H9 (cell line): Measurements from ENCODE around the gene IQCK. TPM values are rescaled to one million over a fixed set of nuclear protein-coding genes. Genes with fewer than 3 reads are reported as not detected.

Source experiments
- DNase-seq: peaks from one replicate; pipeline ENCODE4 v3.0.0-alpha.2; 2017
- H2AFZ ChIP-seq: one replicate; pipeline ENCODE4 v1.6.1; 2013; ENCODE audit warnings: mild to moderate bottlenecking, low read length, control low read depth, moderate library complexity
- H2AK5ac ChIP-seq: 2 replicates; pipeline ENCODE4 v1.6.1; 2013; ENCODE audit warnings: low read length, control low read depth, mixed read lengths; ENCODE audit not compliant: insufficient read length
- H2BK120ac ChIP-seq: one replicate; pipeline ENCODE4 v1.6.1; 2013; ENCODE audit warnings: low read depth, mild to moderate bottlenecking, low read length, control low read depth, inconsistent platforms; ENCODE audit not compliant: poor library complexity, severe bottlenecking
- H2BK12ac ChIP-seq: 2 replicates; pipeline ENCODE4 v1.6.1; 2013; ENCODE audit warnings: low read length, control low read depth, mixed read lengths, low read depth; ENCODE audit not compliant: insufficient read length
- H2BK15ac ChIP-seq: 2 replicates; pipeline ENCODE4 v1.6.1; 2013; ENCODE audit warnings: low read depth, low read length, control low read depth
- H2BK20ac ChIP-seq: one replicate; pipeline ENCODE4 v1.6.1; 2013; ENCODE audit warnings: low read depth, mild to moderate bottlenecking, low read length, control low read depth, inconsistent platforms; ENCODE audit not compliant: poor library complexity, severe bottlenecking
- H2BK5ac ChIP-seq: 2 replicates; pipeline ENCODE4 v1.6.1; 2013; ENCODE audit warnings: low read length, control low read depth, mixed read lengths; ENCODE audit not compliant: insufficient read length
- H3K14ac ChIP-seq: 2 replicates; pipeline ENCODE4 v1.6.1; 2013; ENCODE audit warnings: low read length, control low read depth; ENCODE audit not compliant: insufficient read depth
- H3K18ac ChIP-seq: 2 replicates; pipeline ENCODE4 v1.6.1; 2013; ENCODE audit warnings: low read depth, mild to moderate bottlenecking, mixed read lengths, low read length, control low read depth; ENCODE audit not compliant: insufficient read length
- H3K23ac ChIP-seq: 2 replicates; pipeline ENCODE4 v1.6.1; 2013; ENCODE audit warnings: low read length, control low read depth, mixed read lengths, low read depth; ENCODE audit not compliant: insufficient read length
- H3K23me2 ChIP-seq: 2 replicates; pipeline ENCODE4 v1.6.1; 2013; ENCODE audit warnings: low read depth, mild to moderate bottlenecking, mixed read lengths, low read length, control low read depth; ENCODE audit not compliant: insufficient read length, poor library complexity, severe bottlenecking
- H3K27ac ChIP-seq: 2 replicates; pipeline ENCODE4 v1.5.1; 2013; ENCODE audit warnings: low read length, control low read depth, mixed read lengths, low read depth; ENCODE audit not compliant: insufficient read length
- H3K27me3 ChIP-seq: 2 replicates; pipeline ENCODE4 v1.6.1; 2013; ENCODE audit warnings: low read length, control low read depth, inconsistent platforms; ENCODE audit not compliant: insufficient read depth
- H3K4ac ChIP-seq: 2 replicates; pipeline ENCODE4 v1.6.1; 2013; ENCODE audit warnings: low read depth, mild to moderate bottlenecking, control low read depth, inconsistent platforms, low read length, moderate library complexity
- H3K4me1 ChIP-seq: 2 replicates; pipeline ENCODE4 v1.6.1; 2013; ENCODE audit warnings: low read length, control low read depth, inconsistent platforms; ENCODE audit not compliant: insufficient read depth
- H3K4me2 ChIP-seq: 2 replicates; pipeline ENCODE4 v1.6.1; 2013; ENCODE audit warnings: low read length, control low read depth, mixed read lengths; ENCODE audit not compliant: insufficient read length, insufficient read depth
- H3K56ac ChIP-seq: 2 replicates; pipeline ENCODE4 v1.6.1; 2013; ENCODE audit warnings: low read depth, mild to moderate bottlenecking, mixed read lengths, low read length, control low read depth; ENCODE audit not compliant: insufficient read length
- H3K79me1 ChIP-seq: 2 replicates; pipeline ENCODE4 v1.6.1; 2013; ENCODE audit warnings: low read depth, mild to moderate bottlenecking, moderate library complexity, low read length, control low read depth, inconsistent platforms; ENCODE audit not compliant: insufficient read depth, poor library complexity, severe bottlenecking
- H3K79me2 ChIP-seq: 2 replicates; pipeline ENCODE4 v1.6.1; 2013; ENCODE audit warnings: low read length, control low read depth, inconsistent platforms; ENCODE audit not compliant: insufficient read depth
- H3K9ac ChIP-seq: 2 replicates; pipeline ENCODE4 v1.6.1; 2013; ENCODE audit warnings: low read length, control low read depth, mixed read lengths; ENCODE audit not compliant: insufficient read length; ENCODE audit errors: extremely low read depth
- H3K9me3 ChIP-seq: one replicate; pipeline ENCODE4 v1.6.1; 2013; ENCODE audit warnings: low read depth, low read length, inconsistent platforms; ENCODE audit not compliant: control insufficient read depth
- H3T11ph ChIP-seq: one replicate; pipeline ENCODE4 v1.6.1; 2013; ENCODE audit warnings: mild to moderate bottlenecking, low read length, control low read depth, inconsistent platforms
- H4K20me1 ChIP-seq: one replicate; pipeline ENCODE4 v1.6.1; 2013; ENCODE audit not compliant: control insufficient read depth, insufficient read length, insufficient read depth
- H4K5ac ChIP-seq: 2 replicates; pipeline ENCODE4 v1.6.1; 2013; ENCODE audit warnings: low read depth, mild to moderate bottlenecking, mixed read lengths, low read length, control low read depth; ENCODE audit not compliant: insufficient read length
- H4K8ac ChIP-seq: replicated peaks from 2 replicates; pipeline ENCODE4 v1.6.1; 2013; ENCODE audit warnings: low read length, control low read depth, mixed read lengths, low read depth; ENCODE audit not compliant: insufficient read length
- H4K91ac ChIP-seq: 2 replicates; pipeline ENCODE4 v1.6.1; 2013; ENCODE audit warnings: low read depth, mild to moderate bottlenecking, moderate library complexity, mixed read lengths, low read length, control low read depth; ENCODE audit not compliant: insufficient read length
- H3K27ac Mint-ChIP-seq, 3 experiments: 2 replicates in 2 of 3; 3 replicates in 1 of 3; pipeline ENCODE4 v1.8.0; 2020 to 2021; ENCODE audit warnings: mixed read lengths in 3 of 3, mild to moderate bottlenecking in 1 of 3, moderate library complexity in 1 of 3
- H3K27me3 Mint-ChIP-seq: 2 replicates; pipeline ENCODE4 v1.8.0; 2021; ENCODE audit warnings: low read depth, mild to moderate bottlenecking, moderate library complexity, mixed read lengths
- H3K36me3 Mint-ChIP-seq, 3 experiments: 2 replicates in 2 of 3; 3 replicates in 1 of 3; pipeline ENCODE4 v1.8.0; 2020 to 2021; ENCODE audit warnings: low read depth in 3 of 3, mixed read lengths in 3 of 3; ENCODE audit not compliant: insufficient read depth in 1 of 3
- H3K4me1 Mint-ChIP-seq, 2 experiments: 2 replicates each; pipeline ENCODE4 v1.8.0; 2020; ENCODE audit warnings: mixed read lengths in 2 of 2
- H3K4me3 Mint-ChIP-seq, 2 experiments: 2 replicates in 1 of 2; 3 replicates in 1 of 2; pipeline ENCODE4 v1.8.0; 2020 to 2021; ENCODE audit warnings: mild to moderate bottlenecking in 2 of 2, mixed read lengths in 2 of 2, moderate library complexity in 1 of 2
- H3K9me3 Mint-ChIP-seq, 2 experiments: 2 replicates in 1 of 2; 3 replicates in 1 of 2; pipeline ENCODE4 v1.8.0; 2020; ENCODE audit warnings: mild to moderate bottlenecking in 2 of 2, mixed read lengths in 2 of 2, moderate library complexity in 1 of 2
- CTCF ChIP-seq: fragments of 200-600 bp; sonication (generic); conservative IDR thresholded peaks from 3 replicates; pipeline ENCODE4 v1.8.0; 2021; ENCODE audit warnings: antibody characterized with exemption, mild to moderate bottlenecking
- WGBS: extraction: QIAGEN DNeasy Blood & Tissue Kit; methylation state at CpG from one replicate; pipeline ENCODE4 v1.1.7; 2013; ENCODE audit warnings: missing lambda C conversion rate, low lambda C conversion rate, mixed read lengths; ENCODE audit not compliant: insufficient read length; ENCODE audit errors: extremely low coverage; 5-methylcytosine and 5-hydroxymethylcytosine counted together
- total RNA-seq: library from RNA; stranded (reverse); gene quantifications from 2 replicates; pipeline ENCODE4 v1.2.1, GENCODE V29; 2021

Gene IQCK
- total RNA-seq, 1 experiment from 2014 or later, result 9.0 TPM

GRCh38 chr16:19704321-19705145 is 13.5 kb upstream of the IQCK start:
- no peak overlapping the region for H2BK15ac ChIP-seq
- no peaks in the 10 kb centered on the region for H3K27me3 Mint-ChIP-seq
- H3K79me2 ChIP-seq, result peaks cover 4% of the 10 kb centered on the region; the same call in 1 of the 2 replicates
- no peak overlapping the region for H2BK120ac ChIP-seq
- no peaks in the 10 kb centered on the region for H3K27me3 ChIP-seq
- peaks cover 70 to 95% (median 92%) of the 10 kb centered on the region in 3 experiments for H3K36me3 Mint-ChIP-seq
- no peak overlapping the region for H3K4me3 Mint-ChIP-seq
- no peaks in the 10 kb centered on the region for H3K9me3 Mint-ChIP-seq
- H3K79me1 ChIP-seq, result peaks cover 2% of the 10 kb centered on the region
- H3K4me1 Mint-ChIP-seq, result peaks cover 12 to 24% of the 10 kb centered on the region in 2 experiments
- no peak overlapping the region for H3K56ac ChIP-seq
- no peak overlapping the region for H3K27ac ChIP-seq
- no peak overlapping the region for H2BK5ac ChIP-seq
- H3K9ac ChIP-seq, result no peak overlapping the region
- no peaks in the 10 kb centered on the region for H3K4me1 ChIP-seq
- no peak overlapping the region for H3K18ac ChIP-seq
- TF ChIP-seq CTCF, result no peak
- no peak overlapping the region for H4K5ac ChIP-seq
- H3K4ac ChIP-seq, result no peak overlapping the region
- H2BK20ac ChIP-seq, result no peak overlapping the region
- no peak overlapping the region for H2BK12ac ChIP-seq
- H3K27ac Mint-ChIP-seq, result peak overlapping the region in 1 of 3 experiments; percentile 61; a peak in 2 of 7 replicates
- H2AK5ac ChIP-seq, result no peak overlapping the region
- peaks cover 3% of the 10 kb centered on the region for H4K20me1 ChIP-seq
- H2AFZ ChIP-seq, result no peak overlapping the region
- no peak overlapping the region for H4K8ac ChIP-seq
- H3K9me3 ChIP-seq, result no peaks in the 10 kb centered on the region
- no peaks in the 10 kb centered on the region for H3K23me2 ChIP-seq
- no peak overlapping the region for H3T11ph ChIP-seq
- H3K4me2 ChIP-seq, result no peak overlapping the region
- H3K14ac ChIP-seq, result no peak overlapping the region
- no peak overlapping the region for H4K91ac ChIP-seq
- DNase-seq, result no peak
- no CpG with 5 or more reads among the region's 18 CpGs for WGBS
- no peak overlapping the region for H3K23ac ChIP-seq
